H1 (cell line): ENCODE results near the gene WDR37. TPM values are rescaled to one million over a fixed set of nuclear protein-coding genes. Genes with fewer than 3 reads are reported as not detected.

Experiments
- CTCF ChIA-PET: fragments of 300-600 bp; sonication (Branson Sonifier 250); formaldehyde crosslinking; loops from one replicate; lab custom pipeline; 2021; ENCODE audit not compliant: partially characterized antibody; lab: Charles Lee
- POLR2A ChIA-PET: fragments of 300-600 bp; sonication (Branson Sonifier 250); formaldehyde crosslinking; loops from one replicate; lab custom pipeline; 2021; ENCODE audit warnings: inconsistent platforms; ENCODE audit not compliant: partially characterized antibody; lab: Charles Lee
- DNase-seq, 2 experiments: peaks; one replicate each; pipeline versions ENCODE4 v3.0.0 to v3.0.0-alpha.2; 2010 to 2022; ENCODE audit warnings: low spot score in 2 of 2, low read depth in 1 of 2, mixed read lengths in 1 of 2
- FAIRE-seq: peaks from 2 replicates; lab custom pipeline; 2011; peaks lifted over from hg19 to GRCh38; lab: Jason Lieb, UNC
- H2AFZ ChIP-seq: 2 replicates; pipeline ENCODE4 v1.8.1; 2012; ENCODE audit warnings: low read length, inconsistent platforms
- H2AK5ac ChIP-seq: 2 replicates; pipeline ENCODE4 v1.6.1; 2013; ENCODE audit warnings: low read depth, low read length
- H2BK120ac ChIP-seq: replicated peaks from 2 replicates; pipeline ENCODE3; 2013; ENCODE audit warnings: low read depth, low read length, inconsistent platforms
- H2BK12ac ChIP-seq: 2 replicates; pipeline ENCODE4 v1.6.1; 2013; ENCODE audit warnings: low read depth, low read length
- H2BK15ac ChIP-seq: 2 replicates; pipeline ENCODE4 v1.6.1; 2013; ENCODE audit warnings: low read length
- H2BK20ac ChIP-seq: 2 replicates; pipeline ENCODE4 v1.6.1; 2013; ENCODE audit warnings: low read length
- H2BK5ac ChIP-seq: 2 replicates; pipeline ENCODE4 v1.6.1; 2013; ENCODE audit warnings: low read depth, low read length
- H3K14ac ChIP-seq: 2 replicates; pipeline ENCODE4 v1.6.1; 2013; ENCODE audit warnings: inconsistent platforms; ENCODE audit not compliant: insufficient read length
- H3K18ac ChIP-seq: 2 replicates; pipeline ENCODE4 v1.6.1; 2013; ENCODE audit warnings: low read length; ENCODE audit errors: extremely low read depth
- H3K23ac ChIP-seq: 2 replicates; pipeline ENCODE4 v1.6.1; 2013; ENCODE audit warnings: inconsistent platforms; ENCODE audit not compliant: insufficient read length
- H3K23me2 ChIP-seq: 2 replicates; pipeline ENCODE4 v1.6.1; 2013; ENCODE audit warnings: low read depth, low read length
- H3K27ac ChIP-seq: 2 replicates; pipeline ENCODE4 v1.6.1; 2011; ENCODE audit warnings: low read depth, low read length, inconsistent platforms
- H3K27me3 ChIP-seq, 4 experiments: replicated peaks in 1 of 4; 1 replicate in 1 of 4; 2 replicates in 3 of 4; pipeline versions ENCODE4 v1.6.1 to v1.8.1; 2011 to 2013; ENCODE audit warnings: low read length in 3 of 4, mild to moderate bottlenecking in 3 of 4, inconsistent platforms in 2 of 4, mixed read lengths in 2 of 4, moderate library complexity in 1 of 4; ENCODE audit not compliant: control insufficient read depth in 3 of 4, insufficient read depth in 3 of 4; ENCODE audit errors: extremely low read depth in 1 of 4
- H3K36me3 ChIP-seq, 4 experiments: 2 replicates each; pipeline versions ENCODE4 v1.6.1 to v1.8.1; 2011 to 2013; ENCODE audit warnings: mild to moderate bottlenecking in 4 of 4, low read length in 3 of 4, moderate library complexity in 2 of 4, control low read depth in 1 of 4, inconsistent platforms in 1 of 4; ENCODE audit not compliant: insufficient read depth in 4 of 4, control insufficient read depth in 2 of 4
- H3K4ac ChIP-seq: replicated peaks from 2 replicates; pipeline ENCODE3; 2013; ENCODE audit warnings: low read length, low read depth, mixed read lengths, inconsistent platforms; ENCODE audit not compliant: insufficient read length
- H3K4me1 ChIP-seq, 4 experiments: replicated peaks in 1 of 4; 1 replicate in 1 of 4; 2 replicates in 3 of 4; pipeline versions ENCODE4 v1.6.1 to v1.8.1; 2011 to 2013; ENCODE audit warnings: low read length in 3 of 4, inconsistent platforms in 2 of 4, mixed read lengths in 1 of 4; ENCODE audit not compliant: insufficient read depth in 4 of 4, control insufficient read depth in 3 of 4
- H3K4me2 ChIP-seq, 2 experiments: 2 replicates each; pipeline versions ENCODE4 v1.6.1 to v1.8.1; 2011 to 2013; ENCODE audit warnings: low read depth in 2 of 2, low read length in 2 of 2, control low read depth in 1 of 2, inconsistent platforms in 1 of 2, mild to moderate bottlenecking in 1 of 2; ENCODE audit not compliant: insufficient read depth in 1 of 2
- H3K4me3 ChIP-seq, 4 experiments: fragments of 200-600, 300-600 bp in 1 of 4; sonication (generic), shearing (Covaris generic), sonication (Bioruptor Twin) in 1 of 4; 2 replicates each; pipeline versions ENCODE4 v1.5.1 to v1.8.1; 2011 to 2016; ENCODE audit warnings: low read length in 4 of 4, low read depth in 3 of 4, control low read depth in 2 of 4, inconsistent platforms in 2 of 4, mild to moderate bottlenecking in 2 of 4, mixed read lengths in 1 of 4, moderate library complexity in 1 of 4; ENCODE audit not compliant: insufficient read depth in 2 of 4; ENCODE audit errors: extremely low read depth in 1 of 4
- H3K56ac ChIP-seq: replicated peaks from 2 replicates; pipeline ENCODE3; 2013; ENCODE audit warnings: low read depth, mild to moderate bottlenecking, mixed read lengths, low read length, inconsistent platforms; ENCODE audit not compliant: insufficient read length
- H3K79me1 ChIP-seq: 2 replicates; pipeline ENCODE4 v1.6.1; 2013; ENCODE audit warnings: low read depth, low read length, control low read depth
- H3K79me2 ChIP-seq, 2 experiments: 2 replicates each; pipeline versions ENCODE4 v1.6.1 to v1.8.1; 2012 to 2013; ENCODE audit warnings: low read length in 2 of 2, mild to moderate bottlenecking in 2 of 2, inconsistent platforms in 1 of 2; ENCODE audit not compliant: insufficient read depth in 2 of 2, control insufficient read depth in 1 of 2
- H3K9ac ChIP-seq, 4 experiments: replicated peaks in 1 of 4; 1 replicate in 1 of 4; 2 replicates in 3 of 4; pipeline versions ENCODE4 v1.6.1 to v1.8.1; 2011 to 2013; ENCODE audit warnings: low read depth in 3 of 4, low read length in 3 of 4, control low read depth in 2 of 4, mild to moderate bottlenecking in 2 of 4, moderate library complexity in 2 of 4, inconsistent platforms in 1 of 4; ENCODE audit errors: extremely low read depth in 1 of 4
- H3K9me3 ChIP-seq, 2 experiments: 2 replicates each; pipeline versions ENCODE4 v1.6.1 to v1.8.1; 2012 to 2013; ENCODE audit warnings: mild to moderate bottlenecking in 2 of 2, moderate library complexity in 2 of 2, control low read depth in 1 of 2, inconsistent platforms in 1 of 2, low read depth in 1 of 2, low read length in 1 of 2, mixed read lengths in 1 of 2; ENCODE audit not compliant: insufficient read depth in 2 of 2
- H4K20me1 ChIP-seq, 2 experiments: replicated peaks in 1 of 2; 2 replicates each; pipeline versions ENCODE3 to v1.8.1; 2011 to 2013; ENCODE audit warnings: inconsistent platforms in 2 of 2, low read length in 2 of 2, mild to moderate bottlenecking in 1 of 2; ENCODE audit not compliant: insufficient read depth in 2 of 2, control insufficient read depth in 1 of 2
- H4K5ac ChIP-seq: 2 replicates; pipeline ENCODE4 v1.6.1; 2013; ENCODE audit warnings: low read length, low read depth, mixed read lengths, inconsistent platforms; ENCODE audit not compliant: insufficient read length
- H4K8ac ChIP-seq: 2 replicates; pipeline ENCODE4 v1.8.0; 2013; ENCODE audit warnings: mild to moderate bottlenecking, moderate library complexity, low read length, inconsistent platforms; ENCODE audit not compliant: insufficient read depth; ENCODE audit errors: extremely low read depth
- H4K91ac ChIP-seq: replicated peaks from 2 replicates; pipeline ENCODE3; 2013; ENCODE audit warnings: low read length, mixed read lengths, inconsistent platforms; ENCODE audit not compliant: insufficient read length
- CREB1 ChIP-seq: IDR thresholded peaks from 2 replicates; pipeline ENCODE4 v1.6.1; 2012; ENCODE audit warnings: inconsistent platforms
- POLR2A ChIP-seq, 2 experiments: IDR thresholded peaks; 1 replicate in 1 of 2; 2 replicates in 1 of 2; pipeline ENCODE4 v1.6.1; 2011; ENCODE audit warnings: low read depth in 2 of 2, low read length in 2 of 2, mild to moderate bottlenecking in 2 of 2; ENCODE audit errors: control extremely low read depth in 1 of 2
- WGBS, 2 experiments: shearing (Covaris generic) in 1 of 2; methylation state at CpG; one replicate each; pipeline versions ENCODE4 v1.1.6 to v1.1.7; 2013 to 2015; ENCODE audit warnings: low lambda C conversion rate in 2 of 2, mixed read lengths in 2 of 2, inconsistent platforms in 1 of 2, low coverage in 1 of 2, missing lambda C conversion rate in 1 of 2; ENCODE audit not compliant: insufficient replicate concordance in 2 of 2, insufficient coverage in 1 of 2, insufficient read length in 1 of 2; ENCODE audit errors: extremely low coverage in 1 of 2, missing lambda C conversion rate in 1 of 2; 5-methylcytosine and 5-hydroxymethylcytosine counted together
- polyA plus RNA-seq, 7 experiments: library from polyadenylated mRNA; depleted of rRNA in 3 of 7; stranded (reverse) in 5 of 7; unstranded in 2 of 7; fragments of >200 nt in 5 of 7; fragments of 200-250 nt in 2 of 7; gene quantifications; 1 replicate in 5 of 7; 2 replicates in 1 of 7; 4 replicates in 1 of 7; pipeline versions ENCODE4 v1.2.1 to v1.2.3, GENCODE V29; 2011 to 2013; ENCODE audit warnings: missing spikeins in 2 of 7, mixed read lengths in 2 of 7
- total RNA-seq: library from RNA; stranded (reverse); fragmentation: NEBNext Ultra II Directional; extraction: Animal tissue kit (Norgen Biotek cat#: 25700); gene quantifications from 2 replicates; pipeline ENCODE4 v1.2.1, GENCODE V29; 2021

The WDR37 gene
- total and polyA plus RNA-seq, 2 of the 8 experiments (the other 6 are each of a cell fraction or from before 2014, with no cell fraction given): 9.6 to 12.0 TPM

- no peak overlapping the region for H2BK120ac ChIP-seq
- H2AFZ ChIP-seq: no peak overlapping the region
- H3K4me1 ChIP-seq: no peaks in the 10 kb centered on the region
- H3K9me3 ChIP-seq: no peaks in the 10 kb centered on the region
- H4K8ac ChIP-seq: no peak overlapping the region
- no peak overlapping the region for H2BK12ac ChIP-seq
- TF ChIP-seq CREB1 (no peak), POLR2A (IDR thresholded peaks at IDR 0.05; ENCODE audit: control extremely low read depth in 1 of 2, low read depth in 2 of 2, low read length in 2 of 2) (0 out of 3 replicates have a peak, but pooled peaks of 1 of the 2 experiments have one; percentile 15)
- no peak overlapping the region for H3K4me2 ChIP-seq
- H3K4ac ChIP-seq: no peak overlapping the region
- no peak overlapping the region for H2BK20ac ChIP-seq
- ChIA-PET CTCF (no interaction called here), POLR2A (interaction anchor here (0.7 to 4.0 kb wide), 7 partner anchors 9 to 31 kb away, joined by 3 to 28 read pairs (median 3); partner anchors contain the start of gene GTPBP4)
- H3K27ac ChIP-seq: no peak overlapping the region
- H2BK15ac ChIP-seq: no peak overlapping the region
- no peaks in the 10 kb centered on the region for H3K27me3 ChIP-seq
- peaks cover 0 to 30% of the 10 kb centered on the region in 2 experiments; a peak in 3 of 4 replicates for H3K79me2 ChIP-seq
- H2AK5ac ChIP-seq: no peak overlapping the region
- peaks cover 6% of the 10 kb centered on the region for H3K79me1 ChIP-seq
- H4K20me1 ChIP-seq: peaks cover 10 to 20% of the 10 kb centered on the region in 2 experiments
- H3K23me2 ChIP-seq: no peaks in the 10 kb centered on the region
- DNase-seq: no peak
- H2BK5ac ChIP-seq: no peak overlapping the region
- 92% methylated on average over 9 of the region's 9 CpGs; no CpG with 5 or more reads in 1 of the 2 experiments for WGBS, 2 experiments
- no peak overlapping the region for H3K18ac ChIP-seq
- no peak overlapping the region for H3K23ac ChIP-seq
- FAIRE-seq: no peak
- no peak overlapping the region for H3K14ac ChIP-seq
- H3K56ac ChIP-seq: no peak overlapping the region
- peaks cover 54 to 96% (median 75%) of the 10 kb centered on the region in 4 experiments for H3K36me3 ChIP-seq
- no peak overlapping the region for H4K5ac ChIP-seq
- H4K91ac ChIP-seq: no peak overlapping the region
- no peak overlapping the region for H3K9ac ChIP-seq
- no peak overlapping the region for H3K4me3 ChIP-seq
These were observed 49.6 kb upstream of the WDR37 start for GRCh38 chr10:1006573-1006972.
